WTC11 (cell line): ENCODE data around the gene PRXL2C. TPM values are rescaled to one million over a fixed set of nuclear protein-coding genes. Genes with fewer than 3 reads are reported as not detected.

ENCODE experiments used
- ATAC-seq: fragments of 200-7000 bp; cut with Tn5 transposase; 2 replicates; pipeline ENCODE4 v1.10.0; 2021; ENCODE audit warnings: mild to moderate bottlenecking, moderate library complexity
- CTCF ChIA-PET: fragments of 300-600 bp; sonication (Branson Sonifier 250); formaldehyde crosslinking; loops from one replicate; lab custom pipeline; 2021; ENCODE audit warnings: antibody characterized with exemption; lab: Charles Lee
- POLR2A ChIA-PET: fragments of 350-600 bp; sonication (Branson Sonifier 250); formaldehyde crosslinking; loops from one replicate; lab custom pipeline; 2021; ENCODE audit warnings: antibody characterized with exemption; lab: Charles Lee
- DNase-seq: peaks from one replicate; pipeline ENCODE4 v3.0.0; 2021; ENCODE audit warnings: low spot score
- H3K27ac Mint-ChIP-seq: 2 replicates; pipeline ENCODE4 v1.8.0; 2021; ENCODE audit warnings: mixed read lengths
- H3K27me3 Mint-ChIP-seq: 2 replicates; pipeline ENCODE4 v1.8.0; 2021; ENCODE audit warnings: low read depth, mild to moderate bottlenecking, moderate library complexity, mixed read lengths
- H3K36me3 Mint-ChIP-seq: 2 replicates; pipeline ENCODE4 v1.8.0; 2021; ENCODE audit warnings: mixed read lengths
- H3K4me1 Mint-ChIP-seq: 2 replicates; pipeline ENCODE4 v1.8.0; 2022; ENCODE audit warnings: mixed read lengths
- H3K4me3 Mint-ChIP-seq: 2 replicates; pipeline ENCODE4 v1.8.0; 2021; ENCODE audit warnings: mild to moderate bottlenecking, moderate library complexity, mixed read lengths
- H3K9me3 Mint-ChIP-seq: 2 replicates; pipeline ENCODE4 v1.8.0; 2021; ENCODE audit warnings: mixed read lengths
- ATF1 ChIP-seq: sonication (generic); formaldehyde crosslinking; IDR thresholded peaks from 2 replicates; pipeline ENCODE4 v1.8.1; 2023; ENCODE audit warnings: mild to moderate bottlenecking, moderate library complexity, missing genetic modification reagents
- ATF3 ChIP-seq: sonication (generic); formaldehyde crosslinking; conservative IDR thresholded peaks from 2 replicates; pipeline ENCODE4 v1.8.1; 2022; ENCODE audit warnings: mild to moderate bottlenecking, missing genetic modification reagents
- CREB1 ChIP-seq: sonication (generic); formaldehyde crosslinking; IDR thresholded peaks from 2 replicates; pipeline ENCODE4 v1.8.0; 2023; ENCODE audit warnings: mild to moderate bottlenecking, missing genetic modification reagents
- ETV6 ChIP-seq: sonication (generic); formaldehyde crosslinking; IDR thresholded peaks from 2 replicates; pipeline ENCODE4 v1.8.1; 2022; ENCODE audit warnings: mild to moderate bottlenecking, missing genetic modification reagents
- FOXP1 ChIP-seq: sonication (generic); formaldehyde crosslinking; IDR thresholded peaks from 2 replicates; pipeline ENCODE4 v1.8.0; 2022; ENCODE audit warnings: missing genetic modification reagents, mild to moderate bottlenecking, moderate library complexity, borderline replicate concordance
- IRF1 ChIP-seq: sonication (generic); formaldehyde crosslinking; IDR thresholded peaks from 2 replicates; pipeline ENCODE4 v1.8.0; 2023; ENCODE audit warnings: missing genetic modification reagents
- JAZF1 ChIP-seq: fragments of 250-450 bp; sonication (Bioruptor Pico); IDR thresholded peaks from 2 replicates; pipeline ENCODE4 v1.9.0; 2021; ENCODE audit warnings: moderate library complexity, mild to moderate bottlenecking, inconsistent platforms
- MLX ChIP-seq: sonication (generic); formaldehyde crosslinking; IDR thresholded peaks from 2 replicates; pipeline ENCODE4 v1.8.1; 2023; ENCODE audit warnings: mild to moderate bottlenecking, missing genetic modification reagents, moderate library complexity
- NFYB ChIP-seq: sonication (generic); formaldehyde crosslinking; conservative IDR thresholded peaks from 2 replicates; pipeline ENCODE4 v1.8.0; 2022; ENCODE audit warnings: low read depth, missing genetic modification reagents
- NR1H2 ChIP-seq: sonication (generic); formaldehyde crosslinking; IDR thresholded peaks from 2 replicates; pipeline ENCODE4 v1.9.0; 2021; ENCODE audit warnings: mild to moderate bottlenecking, moderate library complexity, missing genetic modification reagents
- PRDM15 ChIP-seq: sonication (generic); formaldehyde crosslinking; IDR thresholded peaks from 2 replicates; pipeline ENCODE4 v1.8.0; 2022; ENCODE audit warnings: missing genetic modification reagents
- RELA ChIP-seq: sonication (generic); formaldehyde crosslinking; IDR thresholded peaks from 2 replicates; pipeline ENCODE4 v1.8.1; 2022; ENCODE audit warnings: missing genetic modification reagents, mild to moderate bottlenecking, borderline replicate concordance
- STAT6 ChIP-seq: sonication (generic); formaldehyde crosslinking; conservative IDR thresholded peaks from 2 replicates; pipeline ENCODE4 v1.8.1; 2023; ENCODE audit warnings: mild to moderate bottlenecking, low read depth, missing genetic modification reagents, moderate library complexity
- USF2 ChIP-seq: sonication (generic); formaldehyde crosslinking; IDR thresholded peaks from 2 replicates; pipeline ENCODE4 v1.8.1; 2023; ENCODE audit warnings: mild to moderate bottlenecking, missing genetic modification reagents, moderate library complexity
- ZNF232 ChIP-seq: sonication (generic); formaldehyde crosslinking; IDR thresholded peaks from 2 replicates; pipeline ENCODE4 v1.8.0; 2022; ENCODE audit warnings: mild to moderate bottlenecking, missing genetic modification reagents
- ZNF263 ChIP-seq: sonication (generic); formaldehyde crosslinking; IDR thresholded peaks from 2 replicates; pipeline ENCODE4 v1.8.1; 2022; ENCODE audit warnings: low read depth, mild to moderate bottlenecking, moderate library complexity, missing genetic modification reagents
- ZNF281 ChIP-seq: sonication (generic); formaldehyde crosslinking; IDR thresholded peaks from 2 replicates; pipeline ENCODE4 v1.8.0; 2023; ENCODE audit warnings: mild to moderate bottlenecking, missing genetic modification reagents
- ZNF317 ChIP-seq: sonication (generic); formaldehyde crosslinking; IDR thresholded peaks from 2 replicates; pipeline ENCODE4 v1.8.1; 2023; ENCODE audit warnings: low read depth, mild to moderate bottlenecking, moderate library complexity, missing genetic modification reagents, borderline replicate concordance
- ZNF416 ChIP-seq: fragments of 250-450 bp; sonication (Bioruptor Pico); IDR thresholded peaks from 2 replicates; pipeline ENCODE4 v1.9.0; 2021; ENCODE audit warnings: mild to moderate bottlenecking, inconsistent platforms
- total RNA-seq: library from RNA; stranded (reverse); gene quantifications from 3 replicates; pipeline ENCODE4 v1.2.3, GENCODE V29; 2021

The PRXL2C gene
- total RNA-seq, 1 experiment from 2014 or later = 7.5 TPM

- Mint-ChIP-seq H3K36me3 (0 out of 2 replicates have a peak, but pooled peaks cover 5% of the 10 kb centered on the region), H3K27ac (no peak overlapping the region), H3K27me3 (no peaks in the 10 kb centered on the region), H3K4me1 (peaks cover 39% of the 10 kb centered on the region), H3K9me3 (peaks cover 3% of the 10 kb centered on the region; the same call in 1 of the 2 replicates), H3K4me3 (no peak overlapping the region)
- DNase-seq (no peak), ATAC-seq (no peak)
- CTCF ChIA-PET = interaction anchor here (2.1 kb wide), 1 partner anchor 32 kb away, joined by 4 read pairs; no protein-coding TSS in a partner anchor
- POLR2A ChIA-PET = no interaction called here
- TF ChIP-seq ZNF317 (CRISPR knock-in tag) (no peak), NR1H2 (CRISPR knock-in tag) (no peak), FOXP1 (CRISPR knock-in tag) (no peak), RELA (CRISPR knock-in tag) (no peak), IRF1 (no peak), ZNF263 (CRISPR knock-in tag) (no peak), MLX (CRISPR knock-in tag) (no peak)
Measured at GRCh38 chr9:96599298-96599697, 55.8 kb downstream of the PRXL2C start.

GRCh38 chr9:96596601-96597111, 58.5 kb downstream of the PRXL2C start:
- Mint-ChIP-seq H3K9me3 (no peaks in the 10 kb centered on the region; the same call in 1 of the 2 replicates), H3K4me3 (no peak overlapping the region), H3K4me1 (peaks cover 20% of the 10 kb centered on the region), H3K27ac (no peak overlapping the region; the same call in 1 of the 2 replicates)
- ATAC-seq (no peak), DNase-seq (no peak)
- CTCF ChIA-PET = no interaction called here
- TF ChIP-seq ZNF232 (CRISPR knock-in tag) (no peak), ATF1 (CRISPR knock-in tag) (no peak), ATF3 (CRISPR knock-in tag) (no peak), ZNF317 (CRISPR knock-in tag) (no peak), ZNF281 (CRISPR knock-in tag) (no peak), CREB1 (CRISPR knock-in tag) (no peak), USF2 (CRISPR knock-in tag) (no peak), ETV6 (no peak), STAT6 (CRISPR knock-in tag) (no peak), PRDM15 (no peak), ZNF416 (CRISPR knock-in tag) (no peak), NFYB (CRISPR knock-in tag) (no peak), JAZF1 (CRISPR knock-in tag) (no peak)
- TF ChIP-seq, all 79 proteins: peak for 0
- no peaks in the 10 kb centered on the region for H3K36me3 Mint-ChIP-seq
- POLR2A ChIA-PET = no interaction called here
- H3K27me3 Mint-ChIP-seq = no peaks in the 10 kb centered on the region
